ENCODE measurements around the gene PTPRN2.
A peak's percentile ranks its signal among the peaks of the same experiment; 100 is the strongest.
"Not testable (repeated sequence)": the region's sequence is repeated elsewhere in the genome, so short reads cannot be mapped to it uniquely, and the experiment has no call there.

Gene PTPRN2

GRCh38 chr7:157671358-157672255 is 916.0 kb downstream of the PTPRN2 start:
- DNase-seq (ENCODE audit: low spot score) = no peak

GRCh38 chr7:157670490-157671357 is 916.9 kb downstream of the PTPRN2 start:
- DNase-seq (ENCODE audit: low spot score) = no peak

- DNase-seq (ENCODE audit: low spot score) = no peak
Observed at GRCh38 chr7:157669768-157670351, 917.8 kb downstream of the PTPRN2 start.

GRCh38 chr7:157668884-157669767 is 918.5 kb downstream of the PTPRN2 start:
- DNase-seq (ENCODE audit: low spot score) = no peak

- DNase-seq (ENCODE audit: low spot score) = peak; percentile 59
Observed at GRCh38 chr7:157668221-157668883, 919.3 kb downstream of the PTPRN2 start.

- no peak for DNase-seq (ENCODE audit: low spot score)
Observed at GRCh38 chr7:157667731-157668130, 919.9 kb downstream of the PTPRN2 start.

DNA sequence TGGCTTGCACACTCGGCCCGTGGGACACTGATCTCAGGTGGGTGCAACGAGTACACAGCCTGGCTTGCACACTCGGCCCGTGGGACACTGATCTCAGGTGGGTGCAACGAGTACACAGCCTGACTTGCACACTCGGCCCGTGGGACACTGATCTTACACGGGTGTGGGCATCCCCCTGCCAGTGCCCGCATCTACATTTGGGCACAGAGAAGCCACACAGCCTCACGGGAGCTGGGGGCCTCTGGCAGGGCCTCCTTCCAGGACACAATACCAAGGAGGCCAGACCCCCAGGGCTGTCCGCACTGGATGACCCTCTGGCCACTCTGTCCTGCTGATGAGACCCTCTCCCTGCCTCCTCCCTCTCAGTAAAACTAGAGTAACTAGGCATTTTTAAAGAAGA is 920.4 kb downstream of the PTPRN2 start:
- DNase-seq (ENCODE audit: low spot score) = no peak

DNA sequence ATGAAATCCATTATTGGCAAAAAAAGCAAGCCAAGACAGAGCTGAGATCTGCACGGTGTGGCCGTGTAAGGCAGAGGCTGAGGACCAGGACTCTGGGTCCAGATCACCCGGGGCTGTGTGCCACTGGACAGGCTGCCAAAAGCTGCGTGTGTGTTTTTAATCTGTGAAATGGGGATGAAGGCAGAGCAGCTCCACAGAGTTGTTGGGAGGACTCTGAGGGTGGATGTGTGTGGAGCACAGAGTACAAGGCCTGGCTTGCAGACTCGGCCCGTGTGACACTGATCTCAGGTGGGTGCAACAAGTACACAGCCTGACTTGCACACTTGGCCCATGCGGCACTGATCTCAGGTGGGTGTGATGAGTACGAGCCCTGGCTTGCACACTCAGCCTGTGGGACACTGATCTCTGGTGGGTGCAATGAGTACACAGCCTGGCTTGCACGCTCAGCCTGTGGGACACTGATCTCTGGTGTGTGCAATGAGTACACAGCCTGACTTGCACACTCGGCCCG is 921.0 kb downstream of the PTPRN2 start:
- no peak for DNase-seq (ENCODE audit: low spot score)

GRCh38 chr7:157665634-157665988 is 922.0 kb downstream of the PTPRN2 start:
- DNase-seq (ENCODE audit: low spot score) = not testable (repeated sequence)

- DNase-seq (ENCODE audit: low spot score) = no peak
Observed at GRCh38 chr7:157664871-157665633, 922.6 kb downstream of the PTPRN2 start.

GRCh38 chr7:157664034-157664433 is 923.6 kb downstream of the PTPRN2 start:
- DNase-seq (ENCODE audit: low spot score) = no peak

DNA sequence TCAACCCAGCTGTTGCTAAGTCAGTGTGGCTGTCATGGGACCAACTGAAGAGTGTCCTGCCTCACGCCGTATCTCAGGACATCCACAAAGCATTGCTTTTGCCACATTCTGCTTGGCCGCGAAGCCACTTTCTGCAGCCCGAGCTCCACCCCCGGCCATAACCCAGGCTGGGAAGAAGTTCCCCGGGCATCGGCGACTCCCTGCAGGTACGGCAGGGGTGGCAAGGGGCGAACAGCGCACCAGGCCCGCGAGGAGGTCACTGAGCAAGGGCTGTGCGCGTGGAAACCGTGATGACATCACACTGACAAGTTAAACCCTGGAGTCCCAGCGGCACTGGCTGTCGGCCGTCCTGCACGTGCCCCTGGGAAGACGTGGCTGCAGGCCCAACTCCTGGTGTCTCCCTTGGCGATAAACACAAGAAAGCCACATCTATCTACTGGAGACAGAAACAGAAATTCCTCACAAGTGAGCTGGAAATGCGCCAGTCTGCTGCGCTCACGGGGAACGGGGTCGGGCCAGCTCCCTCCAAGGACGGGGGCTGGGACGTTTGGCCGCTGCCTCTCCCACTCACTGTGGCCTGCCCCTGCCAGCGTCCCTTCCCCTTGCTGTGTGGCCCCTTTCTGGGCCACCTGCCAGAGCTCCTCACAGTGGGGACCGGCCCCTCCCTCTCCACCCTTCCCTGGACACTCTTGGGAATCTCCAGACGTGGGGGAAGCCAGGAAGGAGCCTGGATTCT is 924.5 kb downstream of the PTPRN2 start:
- DNase-seq (ENCODE audit: low spot score) = no peak

GRCh38 chr7:157662110-157662791 is 925.4 kb downstream of the PTPRN2 start:
- DNase-seq (ENCODE audit: low spot score) = no peak

GRCh38 chr7:157661611-157661975 is 926.0 kb downstream of the PTPRN2 start:
- DNase-seq (ENCODE audit: low spot score) = no peak

GRCh38 chr7:157660971-157661610 is 926.5 kb downstream of the PTPRN2 start:
- no peak for DNase-seq (ENCODE audit: low spot score)

GRCh38 chr7:157658851-157659412 is 928.7 kb downstream of the PTPRN2 start:
- no peak for DNase-seq (ENCODE audit: low spot score)
